ENCODE measurements around the gene PARP9. TPM values are rescaled to one million over a fixed set of nuclear protein-coding genes. Genes with fewer than 3 reads are reported as not detected.

Gene PARP9
- total RNA-seq, 1 donor from 2014 or later, result 12.6 TPM

GRCh38 chr3:122582390-122582789 is 18.3 kb upstream of the PARP9 start:
- no peaks in the 10 kb centered on the region for H3K27me3 ChIP-seq (ENCODE audit: low read depth)
- intact Hi-C loops (cut with micrococcal nuclease), result no loop called here
- DNase-seq, result no peak

GRCh38 chr3:122581622-122582021 is 17.5 kb upstream of the PARP9 start:
- H3K27ac ChIP-seq (replicated peaks), result no peak overlapping the region
- TF ChIP-seq, protein P1, sequence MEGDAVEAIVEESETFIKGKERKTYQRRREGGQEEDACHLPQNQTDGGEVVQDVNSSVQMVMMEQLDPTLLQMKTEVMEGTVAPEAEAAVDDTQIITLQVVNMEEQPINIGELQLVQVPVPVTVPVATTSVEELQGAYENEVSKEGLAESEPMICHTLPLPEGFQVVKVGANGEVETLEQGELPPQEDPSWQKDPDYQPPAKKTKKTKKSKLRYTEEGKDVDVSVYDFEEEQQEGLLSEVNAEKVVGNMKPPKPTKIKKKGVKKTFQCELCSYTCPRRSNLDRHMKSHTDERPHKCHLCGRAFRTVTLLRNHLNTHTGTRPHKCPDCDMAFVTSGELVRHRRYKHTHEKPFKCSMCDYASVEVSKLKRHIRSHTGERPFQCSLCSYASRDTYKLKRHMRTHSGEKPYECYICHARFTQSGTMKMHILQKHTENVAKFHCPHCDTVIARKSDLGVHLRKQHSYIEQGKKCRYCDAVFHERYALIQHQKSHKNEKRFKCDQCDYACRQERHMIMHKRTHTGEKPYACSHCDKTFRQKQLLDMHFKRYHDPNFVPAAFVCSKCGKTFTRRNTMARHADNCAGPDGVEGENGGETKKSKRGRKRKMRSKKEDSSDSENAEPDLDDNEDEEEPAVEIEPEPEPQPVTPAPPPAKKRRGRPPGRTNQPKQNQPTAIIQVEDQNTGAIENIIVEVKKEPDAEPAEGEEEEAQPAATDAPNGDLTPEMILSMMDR (IDR thresholded peaks at IDR 0.05; ENCODE audit: borderline replicate concordance), result no peak
- no peak for DNase-seq

More at GRCh38 chr3:122582390-122582789, 18.3 kb upstream of the PARP9 start:
- H3K27ac ChIP-seq (replicated peaks), result no peak overlapping the region
- no peak overlapping the region for H3K4me3 ChIP-seq
- peaks cover 35% of the 10 kb centered on the region for H3K9me3 ChIP-seq (replicated peaks)
- TF ChIP-seq, protein P1 (IDR thresholded peaks at IDR 0.05; ENCODE audit: borderline replicate concordance), result no peak
- peaks cover 6% of the 10 kb centered on the region for H3K36me3 ChIP-seq
- H3K4me1 ChIP-seq, result peaks cover 14% of the 10 kb centered on the region

GRCh38 chr3:122580470-122580869 is 16.4 kb upstream of the PARP9 start:
- intact Hi-C loops (cut with micrococcal nuclease), result no loop called here
- TF ChIP-seq, protein P1 (IDR thresholded peaks at IDR 0.05; ENCODE audit: borderline replicate concordance), result no peak
- peaks cover 14% of the 10 kb centered on the region for H3K4me1 ChIP-seq
- H3K36me3 ChIP-seq, result peaks cover 6% of the 10 kb centered on the region
- no peaks in the 10 kb centered on the region for H3K27me3 ChIP-seq (ENCODE audit: low read depth)
- H3K4me3 ChIP-seq, result no peak overlapping the region
- H3K27ac ChIP-seq (replicated peaks), result no peak overlapping the region
- no peak for DNase-seq
- H3K9me3 ChIP-seq (replicated peaks), result peaks cover 35% of the 10 kb centered on the region

More at GRCh38 chr3:122581622-122582021, 17.5 kb upstream of the PARP9 start:
- Histone ChIP-seq H3K4me1 (peaks cover 14% of the 10 kb centered on the region), H3K9me3 (replicated peaks) (peaks cover 35% of the 10 kb centered on the region), H3K36me3 (peaks cover 6% of the 10 kb centered on the region), H3K4me3 (no peak overlapping the region), H3K27me3 (ENCODE audit: low read depth) (no peaks in the 10 kb centered on the region)
- intact Hi-C loops (cut with micrococcal nuclease), result no loop called here

- peaks cover 10% of the 10 kb centered on the region for H3K36me3 ChIP-seq
- TF ChIP-seq, protein P1 (IDR thresholded peaks at IDR 0.05; ENCODE audit: borderline replicate concordance), result no peak
- H3K27me3 ChIP-seq (ENCODE audit: low read depth), result no peaks in the 10 kb centered on the region
- H3K4me1 ChIP-seq, result peaks cover 14% of the 10 kb centered on the region
- DNase-seq, result no peak
- H3K9me3 ChIP-seq (replicated peaks), result peaks cover 24% of the 10 kb centered on the region
- peak overlapping the region; percentile 70 for H3K4me3 ChIP-seq
- no peak overlapping the region for H3K27ac ChIP-seq (replicated peaks)
- intact Hi-C loops (cut with micrococcal nuclease), result no loop called here
Observed at GRCh38 chr3:122578069-122578740, 14.1 kb upstream of the PARP9 start.

GRCh38 chr3:122577409-122578031 is 13.4 kb upstream of the PARP9 start, which contains the start of gene PARP15:
Gene PARP15 (plus strand): TSS chr3:122577650. CDS start chr3:122577668, 18 bp downstream.
- peak within 1 kb of the TSS; percentile 10 for H3K27ac ChIP-seq (replicated peaks)
- no peak for DNase-seq
- peaks cover 14% of the 10 kb centered on the region for H3K4me1 ChIP-seq
- H3K27me3 ChIP-seq (ENCODE audit: low read depth), result no peaks in the 10 kb centered on the region
- H3K4me3 ChIP-seq, result peak within 1 kb of the TSS; percentile 70
- H3K36me3 ChIP-seq, result peaks cover 14% of the 10 kb centered on the region
- peaks cover 17% of the 10 kb centered on the region for H3K9me3 ChIP-seq (replicated peaks)
- intact Hi-C loops (cut with micrococcal nuclease), result no loop called here
- TF ChIP-seq, protein P1 (IDR thresholded peaks at IDR 0.05; ENCODE audit: borderline replicate concordance), result no peak

Data from left ventricle myocardium inferior (tissue), 1 donor.